SK-N-SH (cell line): Measurements from ENCODE around the gene G6PC1. TPM values are rescaled to one million over a fixed set of nuclear protein-coding genes. Genes with fewer than 3 reads are reported as not detected.
"Not testable (repeated sequence)": the region's sequence is repeated elsewhere in the genome, so short reads cannot be mapped to it uniquely, and the experiment has no call there.

Experiments
- CTCF ChIA-PET: fragments of 300-600, 350-600 bp; formaldehyde crosslinking; extraction: SDS; loops from one replicate; lab custom pipeline; 2021; lab: Yijun Ruan, JAX
- POLR2A ChIA-PET: fragments of 350-600 bp; sonication (Branson Sonifier 250); formaldehyde crosslinking; extraction: SDS; loops from one replicate; lab custom pipeline; 2020; ENCODE audit warnings: antibody characterized with exemption, inconsistent platforms; lab: Yijun Ruan, JAX
- DNase-seq: peaks from one replicate; pipeline ENCODE4 v3.0.0; 2012
- H2AFZ ChIP-seq: fragments of 200-600 bp; sonication (generic); 2 replicates; pipeline ENCODE4 v1.8.1; 2016; ENCODE audit warnings: antibody characterized with exemption, mild to moderate bottlenecking, low read depth
- H3F3A ChIP-seq: fragments of 200-600 bp; sonication (generic); replicated peaks from 2 replicates; pipeline ENCODE3; 2016; ENCODE audit warnings: antibody characterized with exemption, mild to moderate bottlenecking; ENCODE audit not compliant: insufficient read depth
- H3K27ac ChIP-seq, 2 experiments: fragments of 200-500 bp in 1 of 2; fragments of 200-600 bp in 1 of 2; sonication (Bioruptor generic) in 1 of 2; sonication (generic), shearing (Covaris generic) in 1 of 2; 2 replicates each; pipeline versions ENCODE4 v1.5.1 to v1.6.1; 2014 to 2016; ENCODE audit warnings: low read depth in 2 of 2, inconsistent platforms in 1 of 2, low read length in 1 of 2, mild to moderate bottlenecking in 1 of 2, mixed read lengths in 1 of 2
- H3K27me3 ChIP-seq: fragments of 200-600 bp; sonication (generic), shearing (Covaris generic); 2 replicates; pipeline ENCODE4 v1.6.1; 2016; ENCODE audit warnings: mixed run types; ENCODE audit not compliant: insufficient read depth
- H3K36me3 ChIP-seq, 2 experiments: fragments of 200-500 bp in 1 of 2; fragments of 200-600 bp in 1 of 2; sonication (Bioruptor generic) in 1 of 2; sonication (generic) in 1 of 2; replicated peaks in 1 of 2; 2 replicates each; pipeline versions ENCODE3 to v1.5.1; 2014 to 2016; ENCODE audit warnings: low read length in 1 of 2, mild to moderate bottlenecking in 1 of 2; ENCODE audit not compliant: insufficient read depth in 2 of 2, control insufficient read depth in 1 of 2
- H3K4me1 ChIP-seq, 2 experiments: fragments of 200-500 bp in 1 of 2; fragments of 200-600 bp in 1 of 2; sonication (Bioruptor generic) in 1 of 2; sonication (generic), shearing (Covaris generic) in 1 of 2; 2 replicates each; pipeline versions ENCODE4 v1.5.1 to v1.6.1; 2014 to 2016; ENCODE audit warnings: low read depth in 1 of 2, low read length in 1 of 2, mixed run types in 1 of 2; ENCODE audit not compliant: insufficient read depth in 2 of 2, control insufficient read depth in 1 of 2
- H3K4me2 ChIP-seq: fragments of 200-600 bp; sonication (generic), shearing (Covaris generic); 2 replicates; pipeline ENCODE4 v1.6.1; 2017; ENCODE audit warnings: mixed run types
- H3K4me3 ChIP-seq, 2 experiments: fragments of 200-500 bp in 1 of 2; fragments of 200-600 bp in 1 of 2; sonication (Bioruptor generic) in 1 of 2; sonication (generic), shearing (Covaris generic) in 1 of 2; 2 replicates each; pipeline versions ENCODE4 v1.5.1 to v1.8.1; 2014 to 2016; ENCODE audit warnings: low read depth in 2 of 2, inconsistent platforms in 1 of 2, low read length in 1 of 2, mild to moderate bottlenecking in 1 of 2, mixed read lengths in 1 of 2, moderate library complexity in 1 of 2
- H3K79me2 ChIP-seq: fragments of 200-600 bp; sonication (generic); 2 replicates; pipeline ENCODE4 v1.8.1; 2017; ENCODE audit warnings: mild to moderate bottlenecking; ENCODE audit not compliant: insufficient read depth
- H3K9ac ChIP-seq: fragments of 200-600 bp; sonication (generic); 2 replicates; pipeline ENCODE4 v1.6.1; 2017; ENCODE audit warnings: mixed run types
- H3K9me2 ChIP-seq: fragments of 200-600 bp; sonication (generic); 2 replicates; pipeline ENCODE4 v1.6.1; 2017; ENCODE audit warnings: mixed run types
- H3K9me3 ChIP-seq: fragments of 200-600 bp; sonication (generic); 2 replicates; pipeline ENCODE4 v1.6.1; 2017; ENCODE audit warnings: mixed run types, mild to moderate bottlenecking, moderate library complexity
- H4K20me1 ChIP-seq: fragments of 200-600 bp; sonication (generic); 2 replicates; pipeline ENCODE4 v1.6.1; 2017; ENCODE audit warnings: mild to moderate bottlenecking, mixed run types; ENCODE audit not compliant: insufficient read depth
- EP300 ChIP-seq, 2 experiments: IDR thresholded peaks; 2 replicates each; pipeline versions ENCODE4 v1.4.0 to v1.6.1; 2012; ENCODE audit warnings: borderline replicate concordance in 1 of 2, low read depth in 1 of 2, low read length in 1 of 2
- EZH2phosphoT487 ChIP-seq: fragments of 200-600 bp; sonication (generic); IDR thresholded peaks from 2 replicates; pipeline ENCODE4 v1.6.1; 2017; ENCODE audit warnings: low read depth, mixed run types, mild to moderate bottlenecking, antibody characterized with exemption, moderate library complexity, borderline replicate concordance
- FOXM1 ChIP-seq: IDR thresholded peaks from 2 replicates; pipeline ENCODE4 v1.4.0; 2012; ENCODE audit warnings: low read depth, mild to moderate bottlenecking
- GABPA ChIP-seq: IDR thresholded peaks from 2 replicates; pipeline ENCODE4 v1.4.0; 2012; ENCODE audit warnings: low read depth, mild to moderate bottlenecking
- MXI1 ChIP-seq: IDR thresholded peaks from 2 replicates; pipeline ENCODE4 v1.6.1; 2012; ENCODE audit warnings: mild to moderate bottlenecking, low read depth, low read length, improper control_type of control experiment
- NFIC ChIP-seq: IDR thresholded peaks from 2 replicates; pipeline ENCODE4 v1.4.0; 2012; ENCODE audit warnings: borderline replicate concordance
- POLR2AphosphoS5 ChIP-seq: IDR thresholded peaks from 2 replicates; pipeline ENCODE4 v1.6.1; 2012; ENCODE audit warnings: low read depth, low read length
- RAD21 ChIP-seq: IDR thresholded peaks from 2 replicates; pipeline ENCODE4 v1.6.1; 2012; ENCODE audit warnings: mild to moderate bottlenecking, low read length
- RFX5 ChIP-seq: IDR thresholded peaks from 2 replicates; pipeline ENCODE4 v1.6.1; 2012; ENCODE audit warnings: mild to moderate bottlenecking, improper control_type of control experiment, low read length
- RXRA ChIP-seq: IDR thresholded peaks from 2 replicates; pipeline ENCODE4 v1.4.0; 2012; ENCODE audit warnings: low read depth, mild to moderate bottlenecking, borderline replicate concordance
- SIN3A ChIP-seq: IDR thresholded peaks from 2 replicates; pipeline ENCODE4 v1.6.1; 2012; ENCODE audit warnings: low read depth, mild to moderate bottlenecking, low read length, moderate library complexity, borderline replicate concordance
- SMC3 ChIP-seq: IDR thresholded peaks from 2 replicates; pipeline ENCODE4 v1.6.1; 2012; ENCODE audit warnings: low read depth, low read length, improper control_type of control experiment
- TCF12 ChIP-seq: IDR thresholded peaks from 2 replicates; pipeline ENCODE4 v1.4.0; 2012
- TEAD4 ChIP-seq: IDR thresholded peaks from 2 replicates; pipeline ENCODE4 v1.4.0; 2012; ENCODE audit warnings: mild to moderate bottlenecking, borderline replicate concordance; ENCODE audit not compliant: insufficient read depth
- USF2 ChIP-seq: fragments of 150-350 bp; IDR thresholded peaks from 2 replicates; pipeline ENCODE4 v1.6.1; 2017; ENCODE audit warnings: antibody characterized with exemption, low read length, low read depth, borderline replicate concordance
- WGBS: methylation state at CpG from one replicate; pipeline ENCODE4 v1.1.6; 2017; ENCODE audit warnings: low lambda C conversion rate; 5-methylcytosine and 5-hydroxymethylcytosine counted together
- polyA plus RNA-seq, 3 experiments: library from polyadenylated mRNA; depleted of rRNA; stranded (reverse); fragments of >200 nt; gene quantifications; 2 replicates each; pipeline ENCODE4 v1.2.3, GENCODE V29; 2012
- TF ChIP-seq, protein P1 (sequence below): IDR thresholded peaks from 2 replicates; pipeline ENCODE4 v1.4.0; 2012; ENCODE audit warnings: low read depth
- TF ChIP-seq, protein P2 (sequence below): IDR thresholded peaks from 2 replicates; pipeline ENCODE4 v1.4.0; 2012; ENCODE audit warnings: low read depth, borderline replicate concordance

Gene G6PC1
- polyA plus RNA-seq, 1 of the 3 experiments (the other 2 are of a cell fraction): not detected

DNA sequence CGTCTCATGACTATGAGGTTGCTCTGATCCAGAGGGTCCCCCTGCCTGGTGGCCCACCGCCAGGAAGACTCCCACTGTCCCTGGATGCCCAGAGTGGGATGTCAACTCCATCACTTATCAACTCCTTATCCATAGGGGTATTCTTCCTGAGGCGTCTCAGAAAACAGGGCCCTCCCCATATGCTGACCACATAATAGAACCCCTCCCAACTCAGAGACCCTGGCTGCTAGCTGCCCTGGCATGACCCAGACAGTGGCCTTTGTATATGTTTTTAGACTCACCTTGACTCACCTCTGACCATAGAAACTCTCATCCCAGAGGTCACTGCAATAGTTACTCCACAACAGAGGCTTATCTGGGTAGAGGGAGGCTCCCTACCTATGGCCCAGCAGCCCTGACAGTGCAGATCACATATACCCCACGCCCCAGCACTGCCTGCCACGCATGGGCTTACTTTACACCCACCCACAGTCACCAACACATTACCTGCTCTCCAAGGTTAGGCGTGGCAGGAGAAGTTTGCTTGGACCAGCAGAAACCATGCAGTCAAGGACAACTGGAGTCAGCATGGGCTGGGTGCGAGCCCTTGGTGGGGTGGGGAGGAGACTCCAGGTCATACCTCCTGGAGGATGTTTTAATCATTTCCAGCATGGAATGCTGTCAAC lies 2.3 kb upstream of the G6PC1 start:
- H3K79me2 ChIP-seq: no peaks in the 10 kb centered on the region
- H3K36me3 ChIP-seq: no peaks in the 10 kb centered on the region
- TF ChIP-seq GABPA: no peak
- no peak for TF ChIP-seq FOXM1
- no peak for TF ChIP-seq RAD21
- no peak for TF ChIP-seq RXRA
- TF ChIP-seq TEAD4: no peak
- no peak for TF ChIP-seq NFIC
- TF ChIP-seq SMC3: no peak
- TF ChIP-seq SIN3A: no peak
- TF ChIP-seq TCF12: no peak
- TF ChIP-seq, protein P1, sequence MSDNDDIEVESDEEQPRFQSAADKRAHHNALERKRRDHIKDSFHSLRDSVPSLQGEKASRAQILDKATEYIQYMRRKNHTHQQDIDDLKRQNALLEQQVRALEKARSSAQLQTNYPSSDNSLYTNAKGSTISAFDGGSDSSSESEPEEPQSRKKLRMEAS: no peak
- POLR2A ChIA-PET: no interaction called here
- no peaks in the 10 kb centered on the region for H3K9me3 ChIP-seq
- H2AFZ ChIP-seq: no peak overlapping the region
- no peaks in the 10 kb centered on the region for H3K4me1 ChIP-seq
- CTCF ChIA-PET: interaction anchor here (1.3 kb wide), 1 partner anchor 23 kb away, joined by 4 read pairs; no protein-coding TSS in a partner anchor
- H3K9ac ChIP-seq: no peak overlapping the region
- no peak overlapping the region for H3K4me2 ChIP-seq
- H3K9me2 ChIP-seq: no peaks in the 10 kb centered on the region
- H3F3A ChIP-seq: peaks cover 6% of the 10 kb centered on the region
- no peak overlapping the region for H3K27ac ChIP-seq
- DNase-seq: no peak
- peaks cover 17% of the 10 kb centered on the region; the same call in 1 of the 2 replicates for H3K27me3 ChIP-seq
- H3K4me3 ChIP-seq: no peak overlapping the region
- no peaks in the 10 kb centered on the region for H4K20me1 ChIP-seq
- 36% methylated on average over 6 of the region's 7 CpGs for WGBS

DNA sequence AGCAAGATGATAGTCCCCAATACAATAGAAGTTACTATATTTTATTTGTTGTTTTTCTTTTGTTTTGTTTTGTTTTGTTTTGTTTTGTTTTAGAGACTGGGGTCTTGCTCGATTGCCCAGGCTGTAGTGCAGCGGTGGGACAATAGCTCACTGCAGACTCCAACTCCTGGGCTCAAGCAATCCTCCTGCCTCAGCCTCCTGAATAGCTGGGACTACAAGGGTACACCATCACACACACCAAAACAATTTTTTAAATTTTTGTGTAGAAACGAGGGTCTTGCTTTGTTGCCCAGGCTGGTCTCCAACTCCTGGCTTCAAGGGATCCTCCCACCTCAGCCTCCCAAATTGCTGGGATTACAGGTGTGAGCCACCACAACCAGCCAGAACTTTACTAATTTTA lies 618 bp upstream of the G6PC1 start:
- DNase-seq, POLR2A ChIA-PET, H3F3A ChIP-seq, H3K9me3 ChIP-seq, H2AFZ ChIP-seq, H3K79me2 ChIP-seq, H3K4me2 ChIP-seq, H3K4me3 ChIP-seq, H3K36me3 ChIP-seq, H3K9me2 ChIP-seq, H4K20me1 ChIP-seq, H3K4me1 ChIP-seq, H3K9ac ChIP-seq, H3K27ac ChIP-seq: not testable (repeated sequence)
- CTCF ChIA-PET: interaction anchor here (1.2 kb wide), 1 partner anchor 29 kb away, joined by 3 read pairs; no protein-coding TSS in a partner anchor
- peaks cover 17% of the 10 kb centered on the region; the same call in 1 of the 2 replicates for H3K27me3 ChIP-seq
- 8% methylated on average over 3 of the region's 3 CpGs for WGBS

- no peaks in the 10 kb centered on the region for H3F3A ChIP-seq
- no peak for DNase-seq
- H3K9ac ChIP-seq: no peak overlapping the region
- no peaks in the 10 kb centered on the region for H3K4me1 ChIP-seq
- CTCF ChIA-PET: interaction anchor here (1.1 to 1.4 kb wide), 2 partner anchors 27 to 36 kb away, joined by 3 read pairs; no protein-coding TSS in a partner anchor
- H3K27ac ChIP-seq: no peak overlapping the region
- no peak overlapping the region for H2AFZ ChIP-seq
- no peaks in the 10 kb centered on the region for H3K36me3 ChIP-seq
- H3K9me3 ChIP-seq: no peaks in the 10 kb centered on the region
- H3K79me2 ChIP-seq: no peaks in the 10 kb centered on the region
- H3K27me3 ChIP-seq: peaks cover 23% of the 10 kb centered on the region
- no peak overlapping the region for H3K4me3 ChIP-seq
- WGBS: 74% methylated on average over 10 of the region's 10 CpGs
- POLR2A ChIA-PET: no interaction called here
- H4K20me1 ChIP-seq: no peaks in the 10 kb centered on the region
- H3K4me2 ChIP-seq: no peak overlapping the region
- H3K9me2 ChIP-seq: no peaks in the 10 kb centered on the region
- TF ChIP-seq GABPA (no peak), RFX5 (no peak), USF2 (no peak), EP300 (IDR thresholded peaks at IDR 0.05; ENCODE audit: borderline replicate concordance in 1 of 2, low read depth in 1 of 2, low read length in 1 of 2) (no peak), EZH2phosphoT487 (no peak), MXI1 (no peak), SMC3 (no peak), POLR2AphosphoS5 (no peak)
- TF ChIP-seq, protein P1: no peak
- TF ChIP-seq, protein P2, sequence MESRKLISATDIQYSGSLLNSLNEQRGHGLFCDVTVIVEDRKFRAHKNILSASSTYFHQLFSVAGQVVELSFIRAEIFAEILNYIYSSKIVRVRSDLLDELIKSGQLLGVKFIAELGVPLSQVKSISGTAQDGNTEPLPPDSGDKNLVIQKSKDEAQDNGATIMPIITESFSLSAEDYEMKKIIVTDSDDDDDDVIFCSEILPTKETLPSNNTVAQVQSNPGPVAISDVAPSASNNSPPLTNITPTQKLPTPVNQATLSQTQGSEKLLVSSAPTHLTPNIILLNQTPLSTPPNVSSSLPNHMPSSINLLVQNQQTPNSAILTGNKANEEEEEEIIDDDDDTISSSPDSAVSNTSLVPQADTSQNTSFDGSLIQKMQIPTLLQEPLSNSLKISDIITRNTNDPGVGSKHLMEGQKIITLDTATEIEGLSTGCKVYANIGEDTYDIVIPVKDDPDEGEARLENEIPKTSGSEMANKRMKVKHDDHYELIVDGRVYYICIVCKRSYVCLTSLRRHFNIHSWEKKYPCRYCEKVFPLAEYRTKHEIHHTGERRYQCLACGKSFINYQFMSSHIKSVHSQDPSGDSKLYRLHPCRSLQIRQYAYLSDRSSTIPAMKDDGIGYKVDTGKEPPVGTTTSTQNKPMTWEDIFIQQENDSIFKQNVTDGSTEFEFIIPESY: no peak
These were observed 1.1 kb downstream of the G6PC1 start for GRCh38 chr17:42901535-42902229.
